IPS-NIHi11 (cell line): ENCODE data around the gene ILKAP.
A peak's percentile ranks its signal among the peaks of the same experiment; 100 is the strongest.

ENCODE experiments used
- DNase-seq: peaks from one replicate; pipeline ENCODE4 v3.0.0; 2012; ENCODE audit warnings: mixed read lengths, low spot score

ILKAP gene

DNA sequence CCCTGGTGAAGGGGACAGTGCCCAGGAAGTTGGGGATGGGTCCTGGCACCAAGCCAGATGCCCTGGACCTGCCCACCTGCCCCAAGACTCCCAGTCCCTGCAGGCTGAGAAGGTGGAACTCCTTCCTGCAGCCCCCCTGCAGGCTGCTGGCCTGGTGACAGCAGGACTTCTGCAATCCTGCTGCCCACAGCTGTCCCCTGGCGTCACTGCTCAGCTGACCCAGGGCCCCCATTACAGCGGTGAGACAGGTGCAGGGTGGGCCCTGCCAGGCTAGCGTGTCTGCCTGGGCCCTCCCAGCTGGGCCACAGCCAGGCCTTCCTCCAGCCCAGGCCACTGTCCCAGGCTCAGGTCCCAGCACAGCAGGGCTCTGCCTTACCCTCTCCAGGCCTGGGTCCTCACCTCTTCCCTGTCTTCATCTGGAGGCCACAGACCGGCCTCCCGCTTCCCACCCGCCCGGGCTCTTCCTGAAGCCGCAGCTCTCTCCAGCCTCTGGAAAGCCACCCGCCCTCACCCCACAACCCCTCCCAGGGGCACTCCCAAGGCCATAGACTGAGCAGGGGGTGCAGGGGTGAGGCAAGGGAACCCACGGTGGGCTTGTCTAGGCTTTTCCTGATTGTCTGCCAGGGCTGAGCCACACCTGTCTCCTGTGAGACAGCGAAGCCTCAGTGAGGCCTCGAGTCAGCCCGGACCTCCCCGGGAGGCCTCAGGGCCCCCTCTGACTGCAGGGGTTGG, 53.5 kb downstream of the ILKAP start:
- no peak for DNase-seq

DNA sequence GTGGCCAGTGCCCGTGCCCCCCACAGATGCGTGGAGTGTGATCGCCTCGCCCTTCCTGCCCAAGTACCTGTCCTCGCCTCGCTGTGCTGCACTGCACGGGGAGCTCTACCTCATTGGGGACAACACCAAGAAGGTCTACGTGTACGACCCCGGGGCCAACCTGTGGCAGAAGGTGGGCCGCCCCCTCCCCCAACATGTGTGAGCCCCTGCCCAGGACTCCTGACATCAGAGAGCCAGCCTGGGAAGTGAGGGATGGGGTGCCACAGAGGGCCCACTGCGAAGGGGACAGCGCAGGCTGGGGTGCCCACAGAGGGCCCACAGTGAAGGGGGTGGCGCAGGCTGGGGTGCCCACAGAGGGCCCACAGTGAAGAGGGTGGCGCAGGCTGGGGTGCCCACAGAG, 54.5 kb downstream of the ILKAP start:
- no peak for DNase-seq

DNA sequence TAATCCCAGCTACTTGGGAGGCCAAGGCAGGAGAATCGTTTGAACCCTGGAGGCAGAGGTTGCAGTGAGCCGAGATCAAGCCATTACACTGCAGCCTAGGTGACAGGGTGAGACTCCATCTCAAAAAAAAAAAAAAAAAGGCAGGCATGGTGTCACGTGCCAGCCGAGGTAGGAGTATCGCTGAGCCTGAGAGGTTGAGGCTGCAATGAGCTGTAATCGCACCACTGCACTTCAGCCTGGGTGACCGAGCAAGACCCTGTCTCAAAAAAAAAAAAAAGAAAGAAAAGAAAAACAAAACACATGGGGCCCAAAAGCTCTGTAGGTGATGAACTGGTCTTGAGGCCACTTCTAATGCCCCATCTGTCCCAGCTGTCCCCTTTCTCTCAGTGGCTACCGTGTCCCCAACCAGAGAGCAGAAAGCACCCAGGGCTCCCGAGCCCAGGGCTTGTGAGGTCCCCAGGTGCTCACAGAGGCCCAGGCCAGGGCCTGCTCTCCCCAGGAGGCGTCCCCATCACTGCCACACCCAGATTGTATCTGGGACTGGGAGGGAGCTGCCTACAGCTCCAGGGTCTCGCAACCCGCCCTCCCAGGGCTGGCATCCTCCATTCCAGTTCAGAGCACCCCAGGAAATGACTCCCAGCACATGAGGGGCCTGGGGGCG, 56.5 kb downstream of the ILKAP start:
- no peak for DNase-seq

DNA sequence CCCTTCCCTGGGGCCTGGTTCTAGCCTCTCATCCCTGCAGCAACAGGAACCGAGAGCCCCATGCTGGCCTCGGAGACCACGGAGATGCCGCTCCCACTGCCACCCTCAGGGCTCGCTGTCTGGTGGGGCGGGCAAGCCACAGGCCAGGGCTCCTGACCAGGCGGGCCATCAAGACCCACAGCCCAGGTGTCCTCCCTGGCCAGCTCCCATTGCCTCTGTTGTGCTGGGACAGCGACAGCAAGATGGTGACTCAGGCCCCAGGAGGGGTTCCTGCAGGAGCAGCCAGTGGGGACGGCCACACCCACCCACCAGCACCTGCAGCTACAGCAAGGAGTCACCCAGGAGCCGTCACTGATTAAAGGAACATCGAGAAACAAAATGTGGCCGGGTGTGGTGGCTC, 57.6 kb downstream of the ILKAP start:
- no peak for DNase-seq

DNA sequence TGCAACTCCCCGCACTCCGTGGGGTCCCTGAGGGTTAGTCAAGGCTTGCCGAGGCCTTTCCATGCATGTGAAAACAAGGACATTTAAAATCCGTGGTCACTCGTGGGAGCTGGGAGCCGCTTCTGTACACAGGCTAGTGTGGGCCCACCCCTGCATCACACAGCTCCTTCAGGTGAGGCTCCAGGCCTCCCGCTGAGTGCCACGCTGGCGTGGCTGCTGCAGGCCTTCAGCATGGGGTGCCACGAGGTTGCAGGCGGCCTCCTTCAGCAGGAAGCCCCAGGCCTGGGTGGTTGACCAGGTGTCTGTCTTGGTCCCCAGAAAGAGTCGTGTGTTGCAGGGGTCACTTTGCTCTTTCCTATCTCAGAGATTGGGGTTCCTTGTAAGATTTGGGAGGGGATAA, 58.4 kb downstream of the ILKAP start:
- DNase-seq: no peak

DNA sequence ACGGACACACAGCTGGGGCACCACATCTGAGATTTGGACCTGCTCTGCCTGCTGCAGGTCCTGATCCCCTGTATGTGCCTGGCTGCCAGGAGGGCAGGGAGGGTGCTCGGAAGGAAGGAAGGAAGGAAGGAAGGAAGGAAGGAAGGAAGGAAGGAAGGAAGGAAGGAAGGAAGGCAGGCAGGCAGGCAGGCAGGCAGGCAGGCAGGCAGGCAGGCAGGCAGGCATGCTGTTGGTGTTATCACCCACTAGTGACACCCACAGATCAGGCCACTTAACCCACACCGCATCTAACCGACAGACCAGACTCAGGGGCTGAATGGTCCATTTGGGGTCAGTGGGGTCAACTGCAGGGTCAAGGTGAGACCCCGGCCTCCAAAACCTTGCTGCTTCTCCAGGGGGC, 59.2 kb downstream of the ILKAP start:
- no peak for DNase-seq

DNA sequence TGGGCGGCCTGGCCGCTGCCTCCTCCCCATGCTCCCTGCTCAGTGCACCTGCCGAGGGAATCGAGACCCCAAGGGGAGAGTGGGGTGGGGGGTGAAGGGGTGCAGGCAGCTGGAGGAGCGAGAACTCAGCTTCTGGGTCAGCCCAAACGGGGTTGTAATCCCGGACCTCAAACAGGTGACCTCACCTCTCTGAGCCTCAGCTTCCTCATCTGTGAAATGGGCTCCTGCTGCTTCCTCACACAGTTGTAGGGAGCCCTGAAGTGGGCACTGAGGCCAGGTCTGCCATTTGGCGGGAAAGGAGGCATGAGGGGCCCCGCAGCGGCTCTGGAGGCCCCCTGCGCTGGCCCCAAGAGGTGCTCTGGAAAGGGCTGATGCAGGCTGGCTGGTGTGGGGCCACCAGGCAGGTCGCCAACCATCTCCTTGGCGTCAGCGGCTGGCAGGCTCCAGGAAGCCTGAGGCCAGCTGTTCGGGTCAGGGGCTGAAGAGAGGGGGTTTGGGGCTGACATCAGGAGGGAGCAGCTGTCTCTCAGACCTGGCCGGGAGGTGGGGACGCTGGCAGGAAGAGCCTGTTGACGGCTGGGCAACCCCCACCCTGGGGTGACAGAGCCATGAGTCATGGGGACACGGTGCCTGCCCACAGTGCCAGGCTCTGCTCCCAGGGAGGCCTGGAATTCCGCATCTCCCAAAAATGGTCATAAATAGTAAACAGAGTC, 60.1 kb downstream of the ILKAP start:
- no peak for DNase-seq

DNA sequence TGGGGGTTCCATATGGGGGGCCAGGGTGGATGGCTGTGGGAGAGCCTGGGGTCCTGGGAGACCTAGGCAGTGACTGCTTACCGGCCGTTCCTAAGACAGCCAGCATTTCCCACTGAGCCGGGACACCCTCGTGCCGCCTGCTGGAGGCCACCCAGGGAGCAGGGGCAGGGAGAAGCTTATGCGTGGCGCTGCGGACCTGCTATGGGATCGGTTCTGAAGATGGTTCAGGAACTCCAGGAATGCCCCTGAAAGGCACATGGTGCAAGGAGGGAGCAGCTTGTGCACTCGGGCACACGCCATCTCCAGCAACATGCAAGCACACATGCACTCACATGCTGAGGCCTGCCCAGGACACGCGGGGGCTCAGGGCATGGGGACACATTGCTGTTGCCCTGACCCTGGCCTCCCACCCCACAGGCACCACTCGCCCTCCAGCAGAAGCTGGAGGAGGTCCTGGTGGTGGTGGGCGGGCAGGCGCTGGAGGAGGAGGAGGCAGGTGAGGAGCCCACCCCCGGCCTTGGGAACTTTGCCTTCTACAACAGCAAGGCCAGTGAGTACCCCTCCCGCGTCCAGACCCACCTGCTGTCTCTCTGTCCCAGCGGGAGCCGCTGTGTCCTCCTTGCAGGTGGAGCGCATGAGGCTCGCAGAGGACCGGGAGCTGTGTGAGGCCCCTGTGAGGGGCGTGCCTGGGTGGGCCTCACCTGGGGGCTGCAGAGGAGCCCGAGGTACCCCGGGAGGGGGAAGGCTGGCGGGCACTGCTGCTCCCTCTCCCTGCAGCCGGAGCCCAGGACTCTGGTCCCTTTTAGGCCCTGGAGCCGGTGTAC, 60.9 kb downstream of the ILKAP start:
- DNase-seq: no peak

DNA sequence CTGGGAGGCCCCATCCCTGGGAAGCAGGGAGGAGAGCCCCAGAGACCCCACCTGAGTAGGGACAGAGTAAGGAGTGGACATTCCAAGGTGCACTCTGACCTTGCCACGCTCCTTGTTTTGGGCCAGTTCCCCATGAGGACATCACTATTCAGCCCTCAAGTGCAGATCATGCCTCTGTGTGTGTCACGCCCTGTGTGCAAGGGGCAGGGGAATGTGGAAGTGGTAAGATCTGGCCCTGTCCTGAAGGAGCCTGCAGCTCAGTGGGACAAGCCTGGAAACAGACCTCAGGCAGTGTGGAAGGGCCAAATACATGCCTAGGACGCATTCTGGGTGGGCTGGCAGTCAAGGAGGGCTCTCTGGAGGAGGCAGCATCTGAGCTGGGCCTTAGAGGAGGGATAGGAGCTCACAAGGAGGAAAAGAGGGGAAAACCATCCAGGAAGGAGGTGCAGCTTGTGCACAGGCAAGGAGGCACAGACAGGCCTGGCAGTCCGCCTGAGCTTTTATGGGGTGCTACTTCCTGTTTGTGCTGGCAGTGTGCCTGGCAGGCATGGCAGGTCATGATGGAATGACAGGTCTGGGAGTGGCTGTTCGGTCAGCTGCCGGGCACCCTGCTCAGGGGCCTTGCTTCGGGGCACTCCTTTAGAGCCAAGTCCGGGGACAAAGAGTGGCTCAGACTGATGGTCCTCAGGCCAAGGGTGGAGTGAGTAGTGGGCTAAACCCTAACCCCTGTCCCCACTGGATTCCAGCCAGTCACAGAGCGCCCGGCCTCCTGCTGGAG, 61.8 kb downstream of the ILKAP start:
- no peak for DNase-seq

DNA sequence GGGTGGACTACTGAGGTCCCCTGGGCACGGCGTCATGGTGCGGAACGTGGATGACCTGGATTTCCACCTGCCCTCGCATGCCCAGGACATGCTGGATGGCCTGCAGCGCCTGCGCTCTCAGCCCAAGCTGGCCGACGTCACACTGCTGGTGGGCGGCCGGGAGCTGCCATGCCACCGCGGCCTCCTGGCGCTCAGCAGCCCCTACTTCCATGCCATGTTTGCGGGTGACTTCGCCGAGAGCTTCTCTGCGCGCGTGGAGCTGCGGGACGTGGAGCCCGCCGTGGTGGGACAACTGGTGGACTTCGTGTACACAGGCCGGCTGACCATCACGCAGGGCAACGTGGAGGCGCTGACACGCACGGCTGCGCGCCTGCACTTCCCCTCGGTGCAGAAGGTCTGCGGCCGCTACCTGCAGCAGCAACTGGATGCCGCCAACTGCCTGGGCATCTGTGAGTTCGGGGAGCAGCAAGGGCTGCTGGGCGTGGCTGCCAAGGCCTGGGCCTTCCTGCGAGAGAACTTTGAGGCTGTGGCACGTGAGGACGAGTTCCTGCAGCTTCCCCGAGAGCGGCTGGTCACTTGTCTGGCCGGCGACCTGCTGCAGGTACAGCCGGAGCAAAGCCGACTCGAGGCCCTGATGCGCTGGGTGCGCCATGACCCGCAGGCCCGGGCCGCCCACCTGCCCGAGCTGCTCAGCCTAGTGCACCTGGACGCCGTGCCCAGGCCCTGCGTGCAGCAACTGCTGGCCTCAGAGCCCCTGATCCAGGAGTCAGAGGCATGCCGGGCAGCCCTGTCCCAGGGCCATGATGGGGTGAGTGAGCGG, 62.6 kb downstream of the ILKAP start:
- DNase-seq: no peak

DNA sequence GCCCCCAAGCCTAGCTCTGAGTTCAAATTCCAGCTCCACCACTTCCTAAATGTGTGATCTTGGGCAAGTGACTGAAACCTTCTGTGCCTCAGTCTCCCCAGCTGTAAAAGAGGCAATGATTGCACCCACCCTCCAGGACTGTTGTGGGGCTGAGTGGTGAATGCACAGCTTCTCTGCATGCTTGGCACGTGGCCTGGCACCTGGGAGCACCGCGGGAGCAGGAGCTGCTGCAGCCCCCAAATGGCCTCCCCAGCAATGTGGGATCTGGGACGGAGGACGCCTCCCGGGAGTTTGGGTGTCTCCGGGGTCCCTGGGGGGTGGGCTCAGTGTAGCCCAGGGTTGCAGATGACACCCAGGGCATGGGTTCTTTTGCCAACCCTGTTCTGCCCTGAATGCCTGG, 63.5 kb downstream of the ILKAP start:
- no peak for DNase-seq

DNA sequence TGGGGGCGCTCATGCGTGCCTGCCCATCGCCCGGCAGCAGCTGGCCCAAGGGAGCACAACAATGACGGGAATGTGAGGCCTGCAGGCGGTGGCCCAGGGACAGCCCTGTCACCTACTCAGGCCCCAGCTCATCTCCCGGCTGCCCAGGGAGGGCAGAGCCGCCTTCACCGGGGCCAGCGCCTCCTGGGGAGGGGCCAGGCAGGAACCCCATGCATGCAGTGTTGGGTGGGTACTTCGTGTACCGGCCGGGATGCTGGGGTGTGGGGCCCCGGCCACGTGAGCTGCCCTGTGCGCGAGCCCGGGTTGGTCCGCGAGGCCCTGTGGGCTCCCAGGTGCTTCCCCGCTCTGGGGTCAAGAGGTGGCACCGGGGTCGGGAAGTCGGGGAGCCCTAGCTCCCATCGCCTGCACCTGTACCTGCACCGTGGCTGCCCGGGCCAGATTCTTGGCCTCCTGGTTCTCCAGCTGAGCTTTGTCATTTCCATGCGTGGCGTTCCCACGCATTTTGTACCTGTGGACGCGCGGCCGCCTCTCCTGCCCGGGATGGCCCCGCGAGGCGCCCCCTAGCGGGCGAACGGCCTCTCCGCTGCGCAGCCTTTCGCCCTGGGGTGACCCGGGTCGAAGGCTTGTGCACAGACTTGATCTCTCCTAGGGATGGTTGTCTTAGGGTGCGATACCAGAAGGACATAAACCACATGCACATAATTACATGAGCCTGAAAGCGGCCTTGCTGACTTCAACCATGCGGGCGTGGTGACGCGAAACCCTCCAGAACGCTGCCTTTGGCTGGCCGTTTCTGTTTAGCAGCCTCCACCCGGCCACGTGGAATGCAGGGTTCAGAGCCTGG, 64.1 kb downstream of the ILKAP start:
- DNase-seq: peak; percentile 83

DNA sequence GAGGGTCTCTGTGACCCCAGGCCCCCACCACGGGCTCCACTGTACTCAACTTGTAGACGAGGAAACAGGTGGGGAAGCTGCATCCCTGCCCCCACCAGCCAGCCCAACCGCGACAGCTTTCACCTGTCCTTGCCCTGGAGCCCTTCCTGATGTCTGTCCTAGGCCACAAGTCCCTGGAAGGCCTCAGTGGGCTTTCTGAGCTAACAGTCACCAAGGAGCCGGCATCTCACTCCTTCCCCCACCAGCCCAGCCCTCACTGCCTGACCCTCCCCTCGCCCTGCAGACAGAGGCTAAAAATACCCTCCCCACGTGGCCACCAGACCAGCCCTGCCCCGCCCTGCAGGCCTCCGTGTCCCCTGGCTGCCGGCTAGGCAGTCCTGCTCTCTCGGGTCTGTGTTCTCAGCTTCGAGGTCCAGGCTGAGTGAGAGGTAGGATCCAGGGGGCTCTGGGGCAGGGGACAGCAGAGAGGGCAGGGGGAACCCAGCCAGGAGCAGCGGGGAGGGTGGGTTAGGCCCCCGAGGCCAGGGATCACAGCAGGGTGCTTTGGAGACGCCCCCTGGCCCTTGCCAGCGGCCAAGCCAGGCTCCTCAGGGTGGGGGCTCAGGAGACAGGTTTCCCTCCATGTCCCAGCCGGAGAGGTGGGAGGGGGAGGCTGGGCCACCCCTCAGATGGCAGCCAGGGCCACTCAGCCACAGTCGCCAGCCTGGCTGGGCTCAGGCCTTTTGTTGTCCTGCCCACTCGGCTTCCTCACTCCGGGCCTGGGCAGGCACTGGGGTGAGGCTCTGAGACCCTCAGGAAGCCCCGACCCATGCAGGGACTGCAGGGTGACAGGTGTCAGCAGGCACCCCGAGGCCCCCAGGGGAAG, 64.9 kb downstream of the ILKAP start, which contains the start of gene KLHL30:
Gene KLHL30 (plus strand): TSS at position 338 of the 865 bp plus-strand sequence. CDS start 2,087 bp downstream, outside the sequence.
- DNase-seq: no peak

DNA sequence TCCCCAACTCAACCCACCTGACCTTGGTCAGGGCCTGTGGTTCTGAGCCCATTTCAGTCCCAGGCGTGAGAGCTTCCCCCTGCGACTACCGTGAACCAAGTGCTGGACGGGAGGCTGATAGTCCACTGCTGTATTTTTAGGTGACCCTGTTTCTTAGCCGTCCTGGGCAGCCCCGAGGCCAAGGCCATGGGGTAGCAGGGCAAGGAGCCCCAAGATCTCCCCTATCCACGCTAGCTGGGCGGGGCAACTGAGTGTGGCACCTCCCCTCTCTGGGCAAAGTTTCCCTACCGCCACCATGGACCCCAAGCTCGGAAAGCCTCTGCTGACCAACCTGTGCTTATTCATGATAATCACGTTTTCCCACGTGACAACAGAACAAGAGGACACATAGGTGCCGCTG, 65.6 kb downstream of the ILKAP start:
- no peak for DNase-seq

DNA sequence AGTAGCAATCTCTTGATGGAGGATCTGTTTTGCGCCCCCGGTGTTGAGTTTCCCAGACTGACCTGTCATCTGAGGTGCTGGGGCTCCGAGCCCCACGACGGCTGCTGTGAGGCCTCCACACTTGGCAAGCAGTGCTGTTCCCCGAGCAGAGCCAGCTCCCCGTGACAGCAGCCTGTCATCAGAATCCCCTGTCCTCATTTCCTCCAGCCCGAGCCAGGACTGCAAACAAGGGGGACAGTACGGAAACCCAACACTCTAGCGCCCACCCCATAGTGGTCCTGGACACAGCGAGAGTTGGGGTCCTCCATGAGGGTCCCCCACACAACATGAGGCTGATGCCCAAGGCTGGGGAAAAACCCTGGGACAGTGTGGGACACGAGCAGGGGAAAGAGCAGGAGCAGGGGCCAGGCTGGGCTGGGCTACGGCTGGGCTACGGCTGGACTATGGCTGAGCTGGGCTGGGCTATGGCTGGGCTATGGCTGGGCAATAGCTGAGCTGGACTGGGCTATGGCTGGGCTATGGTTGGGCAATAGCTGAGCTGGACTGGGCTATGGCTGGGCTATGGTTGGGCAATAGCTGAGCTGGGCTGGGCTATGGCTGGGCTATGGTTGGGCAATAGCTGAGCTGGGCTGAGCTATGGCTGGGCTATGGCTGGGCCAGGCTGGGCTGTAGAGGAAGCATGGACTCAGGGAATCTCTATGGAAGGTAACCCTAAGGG, 66.5 kb downstream of the ILKAP start:
- DNase-seq: no peak

DNA sequence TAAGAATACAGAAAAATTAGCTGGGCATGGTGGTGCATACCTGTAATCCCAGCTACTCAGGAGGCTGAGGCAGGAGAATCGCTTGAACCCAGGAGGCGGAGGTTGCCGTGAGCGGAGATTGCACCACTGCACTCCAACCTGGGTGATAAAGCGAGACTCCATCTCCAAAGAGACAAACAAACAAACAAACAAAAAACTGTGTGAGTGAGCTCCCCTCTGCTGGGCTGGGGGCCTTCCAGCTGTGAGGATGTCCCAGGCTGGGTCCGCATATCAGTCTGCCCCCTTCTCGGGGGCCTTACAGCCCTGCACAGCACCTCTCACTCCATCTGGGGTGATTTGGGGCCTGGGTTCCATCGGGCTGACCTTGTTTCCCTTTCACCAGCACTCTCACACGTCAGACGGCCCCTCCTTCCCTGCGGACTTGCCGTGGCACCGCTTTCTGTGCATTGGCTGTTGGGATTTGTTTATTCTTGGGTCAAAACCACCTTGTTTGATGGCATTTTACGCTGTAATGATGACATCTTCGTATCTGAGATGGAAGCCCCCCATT, 67.8 kb downstream of the ILKAP start:
- DNase-seq: no peak

DNA sequence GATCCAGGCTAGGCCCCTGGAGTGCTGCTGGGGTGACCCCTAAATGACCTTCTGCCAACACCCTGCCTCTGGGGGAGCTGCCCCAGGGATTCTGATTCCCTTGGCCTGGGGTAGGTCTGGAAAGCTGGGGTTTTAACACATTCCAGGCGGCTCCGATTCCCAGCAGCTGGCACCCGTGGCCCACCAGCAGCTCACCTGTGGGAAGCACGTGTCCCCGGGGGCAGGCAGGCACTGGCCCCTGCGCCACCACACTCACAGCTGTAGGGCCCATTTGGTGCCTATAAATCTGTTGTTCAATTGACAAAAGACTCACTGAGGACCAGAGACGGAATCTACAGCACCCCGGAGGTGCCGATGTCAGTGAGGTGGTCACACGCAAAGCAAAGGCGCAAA, 69.1 kb downstream of the ILKAP start:
- no peak for DNase-seq
